Caco-2 (cell line): ENCODE data around the gene ANO6. TPM values are rescaled to one million over a fixed set of nuclear protein-coding genes. Genes with fewer than 3 reads are reported as not detected.
"Not testable (repeated sequence)": the region's sequence is repeated elsewhere in the genome, so short reads cannot be mapped to it uniquely, and the experiment has no call there.

Experiments
- BruUV-seq: library from RNA; stranded (reverse); fragments of 400-500 nt; replicated peaks from 2 replicates; lab custom pipeline; 2021; lab: Mats Ljungman, UMichigan
- CTCF ChIA-PET: fragments of 300-600 bp; sonication (Branson Sonifier 250); formaldehyde crosslinking; loops from one replicate; lab custom pipeline; 2022; ENCODE audit warnings: antibody characterized with exemption; lab: Charles Lee
- POLR2A ChIA-PET: fragments of 300-600 bp; sonication (Branson Sonifier 250); formaldehyde crosslinking; loops from one replicate; lab custom pipeline; 2022; ENCODE audit warnings: antibody characterized with exemption; lab: Charles Lee
- DNase-seq, 2 experiments: peaks; one replicate each; pipeline versions ENCODE4 v3.0.0 to v3.0.0-alpha.2; 2020 to 2022
- H3K27me3 ChIP-seq: replicated peaks from 2 replicates; pipeline ENCODE4 v1.6.0; 2011; ENCODE audit warnings: low read length; ENCODE audit not compliant: control insufficient read depth, insufficient read depth
- H3K36me3 ChIP-seq: 2 replicates; pipeline ENCODE4 v1.5.1; 2011; ENCODE audit warnings: low read length; ENCODE audit not compliant: control insufficient read depth, insufficient read depth
- H3K4me1 ChIP-seq: fragments of 250-450 bp; sonication (Bioruptor Pico); 2 replicates; pipeline ENCODE4 v1.5.1; 2020; ENCODE audit warnings: mild to moderate bottlenecking
- H3K4me3 ChIP-seq: 2 replicates; pipeline ENCODE4 v1.5.1; 2011; ENCODE audit warnings: low read depth, mild to moderate bottlenecking, control low read depth, low read length
- H3K9me3 ChIP-seq: fragments of 250-450 bp; sonication (Bioruptor Pico); 2 replicates; pipeline ENCODE4 v1.5.1; 2020; ENCODE audit warnings: mild to moderate bottlenecking, moderate library complexity
- H3K27ac Mint-ChIP-seq: one replicate; pipeline ENCODE4 v1.8.0; 2022; ENCODE audit warnings: mixed read lengths; ENCODE audit not compliant: unreplicated experiment
- H3K27me3 Mint-ChIP-seq: one replicate; pipeline ENCODE4 v1.8.0; 2022; ENCODE audit warnings: mixed read lengths; ENCODE audit not compliant: insufficient read depth, unreplicated experiment
- H3K36me3 Mint-ChIP-seq: one replicate; pipeline ENCODE4 v1.8.0; 2022; ENCODE audit warnings: mild to moderate bottlenecking, mixed read lengths; ENCODE audit not compliant: insufficient read depth, unreplicated experiment
- H3K4me1 Mint-ChIP-seq: one replicate; pipeline ENCODE4 v1.8.0; 2022; ENCODE audit warnings: low read depth, mixed read lengths; ENCODE audit not compliant: unreplicated experiment
- H3K4me3 Mint-ChIP-seq: one replicate; pipeline ENCODE4 v1.8.0; 2022; ENCODE audit warnings: mild to moderate bottlenecking, moderate library complexity, mixed read lengths; ENCODE audit not compliant: unreplicated experiment
- H3K9me3 Mint-ChIP-seq: one replicate; pipeline ENCODE4 v1.8.0; 2022; ENCODE audit warnings: mixed read lengths; ENCODE audit not compliant: unreplicated experiment
- CTCF ChIP-seq, 2 experiments: fragments of 200-600 bp in 1 of 2; IDR thresholded peaks; 1 replicate in 1 of 2; 2 replicates in 1 of 2; pipeline versions ENCODE4 v1.5.1 to v1.8.0; 2011 to 2022; ENCODE audit warnings: antibody characterized with exemption in 1 of 2, control low read depth in 1 of 2, inconsistent platforms in 1 of 2, low read depth in 1 of 2, low read length in 1 of 2, mild to moderate bottlenecking in 1 of 2, moderate library complexity in 1 of 2; ENCODE audit not compliant: insufficient read depth in 1 of 2, severe bottlenecking in 1 of 2, unreplicated experiment in 1 of 2
- intact Hi-C: fragments of 100-400 bp; cut with micrococcal nuclease; formaldehyde crosslinking; loops from one replicate; pipeline ENCODE4 v1.10.0; 2022; ENCODE audit not compliant: unreplicated experiment
- total RNA-seq: library from RNA; stranded (reverse); gene quantifications from 2 replicates; pipeline ENCODE4 v1.2.3, GENCODE V29; 2022

The ANO6 gene
- total RNA-seq, 1 experiment from 2014 or later = 126 TPM

- intact Hi-C loops = loop anchor here (1.0 to 10.0 kb wide), 5 partner anchors 40 to 364 kb away; no protein-coding TSS in a partner anchor
- H3K36me3 ChIP-seq = no peaks in the 10 kb centered on the region
- H3K4me1 Mint-ChIP-seq = peaks cover 12% of the 10 kb centered on the region
- H3K9me3 Mint-ChIP-seq = no peaks in the 10 kb centered on the region
- CTCF ChIA-PET = interaction anchor here (0.6 to 1.0 kb wide), 9 partner anchors 13 to 373 kb away, joined by 3 to 7 read pairs (median 3); partner anchors contain the start of gene ANO6
- no TSS peak for BruUV-seq
- TF ChIP-seq CTCF (IDR thresholded peaks at IDR 0.05; ENCODE audit: insufficient read depth in 1 of 2, low read depth in 1 of 2, low read length in 1 of 2, severe bottlenecking in 1 of 2, unreplicated experiment in 1 of 2) = peak; percentile 94 to 95
- peaks cover 5% of the 10 kb centered on the region for H3K36me3 Mint-ChIP-seq
- no peak overlapping the region for H3K4me3 Mint-ChIP-seq
- POLR2A ChIA-PET = interaction anchor here (0.6 kb wide), 1 partner anchor 153 kb away, joined by 4 read pairs; no protein-coding TSS in a partner anchor
- no peaks in the 10 kb centered on the region for H3K27me3 Mint-ChIP-seq
- H3K27ac Mint-ChIP-seq = no peak overlapping the region
- no peak overlapping the region for H3K4me3 ChIP-seq
- peak; percentile 84 to 90 for DNase-seq
- no peaks in the 10 kb centered on the region for H3K27me3 ChIP-seq
- no peaks in the 10 kb centered on the region for H3K4me1 ChIP-seq
- H3K9me3 ChIP-seq = 0 out of 2 replicates have a peak, but pooled peaks cover 3% of the 10 kb centered on the region
Measured at GRCh38 chr12:45170456-45171042, 45.3 kb upstream of the ANO6 start.

GRCh38 chr12:45173293-45173692, 42.6 kb upstream of the ANO6 start:
- H3K27me3 ChIP-seq, H3K4me1 ChIP-seq, H3K36me3 ChIP-seq, POLR2A ChIA-PET, H3K4me3 ChIP-seq, BruUV-seq, CTCF ChIA-PET, H3K9me3 ChIP-seq, H3K4me3 Mint-ChIP-seq, H3K27me3 Mint-ChIP-seq, H3K36me3 Mint-ChIP-seq, H3K27ac Mint-ChIP-seq: not testable (repeated sequence)
- intact Hi-C loops = loop anchor here (2.0 to 10.0 kb wide), 4 partner anchors 88 to 362 kb away; no protein-coding TSS in a partner anchor
- DNase-seq = peak in 1 of 2 experiments; percentile 35
- peak; percentile 39 to 40 for TF ChIP-seq CTCF (IDR thresholded peaks at IDR 0.05; ENCODE audit: insufficient read depth in 1 of 2, low read depth in 1 of 2, low read length in 1 of 2, severe bottlenecking in 1 of 2, unreplicated experiment in 1 of 2)
- H3K4me1 Mint-ChIP-seq = peaks cover 12% of the 10 kb centered on the region
- H3K9me3 Mint-ChIP-seq = peaks cover 26% of the 10 kb centered on the region

GRCh38 chr12:45174595-45174994, 41.3 kb upstream of the ANO6 start:
- no TSS peak for BruUV-seq
- no peak overlapping the region for H3K27ac Mint-ChIP-seq
- peaks cover 12% of the 10 kb centered on the region for H3K4me1 Mint-ChIP-seq
- no peak overlapping the region for H3K4me3 ChIP-seq
- H3K9me3 ChIP-seq = peaks cover 10% of the 10 kb centered on the region
- no peak overlapping the region for H3K4me3 Mint-ChIP-seq
- no peaks in the 10 kb centered on the region; the same call in 1 of the 2 replicates for H3K36me3 ChIP-seq
- no peak for TF ChIP-seq CTCF (IDR thresholded peaks at IDR 0.05; ENCODE audit: insufficient read depth in 1 of 2, low read depth in 1 of 2, low read length in 1 of 2, severe bottlenecking in 1 of 2, unreplicated experiment in 1 of 2)
- no peaks in the 10 kb centered on the region for H3K4me1 ChIP-seq
- ChIA-PET CTCF (interaction anchor here (1.2 kb wide), 1 partner anchor 9 kb away, joined by 3 read pairs; no protein-coding TSS in a partner anchor), POLR2A (no interaction called here)
- H3K27me3 ChIP-seq = no peaks in the 10 kb centered on the region
- H3K27me3 Mint-ChIP-seq = no peaks in the 10 kb centered on the region
- no peak for DNase-seq
- peaks cover 35% of the 10 kb centered on the region for H3K9me3 Mint-ChIP-seq
- intact Hi-C loops = loop anchor here (5.0 to 10.0 kb wide), 3 partner anchors 108 to 360 kb away; no protein-coding TSS in a partner anchor
- H3K36me3 Mint-ChIP-seq = peaks cover 5% of the 10 kb centered on the region
